Upper lobe of left lung (tissue), 6 donors: ENCODE data around the gene DENND10. TPM values are rescaled to one million over a fixed set of nuclear protein-coding genes. Genes with fewer than 3 reads are reported as not detected.

ENCODE experiments used
- ATAC-seq, 2 donors: fragments of 200-7000 bp; cut with Tn5 transposase; one replicate each; pipeline ENCODE4 v1.9.1; 2022; ENCODE audit warnings: mild to moderate bottlenecking in 2 of 2, moderate library complexity in 2 of 2; ENCODE audit not compliant: low FRiP score in 2 of 2
- DNase-seq, 2 donors: peaks; one replicate each; pipeline ENCODE4 v3.0.0-alpha.2; 2019 to 2020
- H3K27ac ChIP-seq, 4 donors: fragments of 200-600 bp; sonication (generic); one replicate each; pipeline ENCODE4 v1.5.1; 2016 to 2019
- H3K27me3 ChIP-seq, 4 donors: fragments of 200-600 bp; sonication (generic); one replicate each; pipeline ENCODE4 v1.5.1; 2017 to 2019
- H3K36me3 ChIP-seq, 4 donors: fragments of 200-600 bp; sonication (generic); one replicate each; pipeline ENCODE4 v1.5.1; 2016 to 2019
- H3K4me1 ChIP-seq, 4 donors: fragments of 200-600 bp; sonication (generic); one replicate each; pipeline ENCODE4 v1.5.1; 2018 to 2019
- H3K4me3 ChIP-seq, 4 donors: fragments of 200-600 bp; sonication (generic); one replicate each; pipeline ENCODE4 v1.5.1; 2017 to 2019; ENCODE audit warnings: mild to moderate bottlenecking in 2 of 4, moderate library complexity in 1 of 4
- H3K9me3 ChIP-seq, 4 donors: fragments of 200-600 bp; sonication (generic); one replicate each; pipeline ENCODE4 v1.5.1; 2018 to 2019
- EP300 ChIP-seq, 4 donors: sonication (generic); formaldehyde crosslinking; IDR thresholded peaks; one replicate each; pipeline ENCODE4 v1.5.1; 2017; ENCODE audit warnings: antibody characterized with exemption in 4 of 4, control low read depth in 2 of 4
- POLR2A ChIP-seq, 4 donors: fragments of 450-650 bp; IDR thresholded peaks; one replicate each; pipeline ENCODE4 v1.5.1; 2016 to 2017; ENCODE audit warnings: antibody characterized with exemption in 4 of 4, mild to moderate bottlenecking in 2 of 4
- POLR2AphosphoS5 ChIP-seq, 2 donors: sonication (generic); formaldehyde crosslinking; IDR thresholded peaks; one replicate each; pipeline ENCODE4 v1.5.1; 2017; ENCODE audit warnings: antibody characterized with exemption in 2 of 2
- WGBS, 2 donors: methylation state at CpG; one replicate each; pipeline ENCODE4 v1.1.5; 2017 to 2018; 5-methylcytosine and 5-hydroxymethylcytosine counted together
- total RNA-seq, 6 donors: library from RNA; depleted of rRNA in 4 of 6; stranded (reverse); fragments of >200 nt in 4 of 6; gene quantifications; one replicate each; pipeline versions ENCODE4 v1.1.0 to v1.2.1, GENCODE V29; 2016 to 2021
- TF ChIP-seq, protein P1 (sequence below), 6 experiments: fragments of 450-650 bp in 4 of 6; fragments of 200-600 bp in 2 of 6; sonication (generic) in 2 of 6; IDR thresholded peaks; one replicate each; pipeline ENCODE4 v1.5.1; 2016 to 2019; ENCODE audit warnings: antibody characterized with exemption in 6 of 6
- donor health status: DM: no; HTN: no; CAD: no; lungs with moderate emphysema.
- donor health status: DM: no; HTN: yes; CAD: no; lungs with severe emphysema.

DENND10 gene
- total RNA-seq, 6 donors from 2014 or later, result 17.8 to 53.5 (median 29.9) TPM

DNA sequence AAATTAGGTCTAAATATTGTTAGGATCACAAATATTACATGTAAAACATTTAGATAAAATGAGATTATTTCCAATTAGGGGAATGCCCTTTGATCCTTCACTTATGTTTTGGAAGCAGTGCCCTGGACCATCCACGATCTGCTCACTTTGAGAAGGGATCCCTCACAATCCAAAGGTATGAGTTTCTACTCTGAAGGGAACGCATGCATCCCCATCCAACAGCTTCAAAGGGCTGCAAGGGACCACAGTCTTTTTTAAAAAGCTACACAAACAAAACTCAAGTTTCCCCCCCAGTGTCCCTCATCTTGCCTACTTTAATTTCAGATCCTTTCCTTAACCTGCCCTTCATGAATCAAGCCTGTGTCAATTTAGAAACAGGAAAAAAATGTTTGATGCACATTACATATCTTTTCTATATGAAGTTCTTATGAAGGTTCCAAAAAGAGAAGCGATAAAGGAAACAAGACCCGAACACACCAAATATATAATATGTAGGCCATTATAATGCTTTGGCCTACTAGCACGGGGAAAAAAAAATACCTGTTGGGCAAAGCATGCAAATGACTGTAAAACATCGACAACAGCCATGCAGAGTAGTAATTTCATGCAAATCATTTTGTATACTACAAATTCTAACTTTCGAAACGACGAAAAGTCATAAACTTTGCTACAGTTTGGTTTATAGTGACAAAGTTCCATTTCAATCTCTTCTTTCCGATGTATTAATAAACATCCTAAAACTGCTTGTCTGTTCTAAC, 25.3 kb upstream of the DENND10 start:
- H3K36me3 ChIP-seq, result no peaks in the 10 kb centered on the region
- WGBS, 2 donors, result 30% methylated on average over 10 of the region's 10 CpGs
- no peak for ATAC-seq
- no peak for DNase-seq
- H3K27ac ChIP-seq, result peak overlapping the region in 1 of 4 donors; percentile 99
- peaks cover 33 to 60% (median 40%) of the 10 kb centered on the region in 4 donors for H3K4me1 ChIP-seq
- peak overlapping the region in 3 of 4 donors; percentile 81 to 98 (median 84) for H3K4me3 ChIP-seq
- TF ChIP-seq POLR2AphosphoS5 (IDR thresholded peaks at IDR 0.05) (no peak), EP300 (IDR thresholded peaks at IDR 0.05) (no peak), POLR2A (IDR thresholded peaks at IDR 0.05) (no peak)
- TF ChIP-seq, protein P1, sequence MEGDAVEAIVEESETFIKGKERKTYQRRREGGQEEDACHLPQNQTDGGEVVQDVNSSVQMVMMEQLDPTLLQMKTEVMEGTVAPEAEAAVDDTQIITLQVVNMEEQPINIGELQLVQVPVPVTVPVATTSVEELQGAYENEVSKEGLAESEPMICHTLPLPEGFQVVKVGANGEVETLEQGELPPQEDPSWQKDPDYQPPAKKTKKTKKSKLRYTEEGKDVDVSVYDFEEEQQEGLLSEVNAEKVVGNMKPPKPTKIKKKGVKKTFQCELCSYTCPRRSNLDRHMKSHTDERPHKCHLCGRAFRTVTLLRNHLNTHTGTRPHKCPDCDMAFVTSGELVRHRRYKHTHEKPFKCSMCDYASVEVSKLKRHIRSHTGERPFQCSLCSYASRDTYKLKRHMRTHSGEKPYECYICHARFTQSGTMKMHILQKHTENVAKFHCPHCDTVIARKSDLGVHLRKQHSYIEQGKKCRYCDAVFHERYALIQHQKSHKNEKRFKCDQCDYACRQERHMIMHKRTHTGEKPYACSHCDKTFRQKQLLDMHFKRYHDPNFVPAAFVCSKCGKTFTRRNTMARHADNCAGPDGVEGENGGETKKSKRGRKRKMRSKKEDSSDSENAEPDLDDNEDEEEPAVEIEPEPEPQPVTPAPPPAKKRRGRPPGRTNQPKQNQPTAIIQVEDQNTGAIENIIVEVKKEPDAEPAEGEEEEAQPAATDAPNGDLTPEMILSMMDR (IDR thresholded peaks at IDR 0.05), result no peak
- no peaks in the 10 kb centered on the region for H3K27me3 ChIP-seq
- H3K9me3 ChIP-seq, result no peaks in the 10 kb centered on the region

DNA sequence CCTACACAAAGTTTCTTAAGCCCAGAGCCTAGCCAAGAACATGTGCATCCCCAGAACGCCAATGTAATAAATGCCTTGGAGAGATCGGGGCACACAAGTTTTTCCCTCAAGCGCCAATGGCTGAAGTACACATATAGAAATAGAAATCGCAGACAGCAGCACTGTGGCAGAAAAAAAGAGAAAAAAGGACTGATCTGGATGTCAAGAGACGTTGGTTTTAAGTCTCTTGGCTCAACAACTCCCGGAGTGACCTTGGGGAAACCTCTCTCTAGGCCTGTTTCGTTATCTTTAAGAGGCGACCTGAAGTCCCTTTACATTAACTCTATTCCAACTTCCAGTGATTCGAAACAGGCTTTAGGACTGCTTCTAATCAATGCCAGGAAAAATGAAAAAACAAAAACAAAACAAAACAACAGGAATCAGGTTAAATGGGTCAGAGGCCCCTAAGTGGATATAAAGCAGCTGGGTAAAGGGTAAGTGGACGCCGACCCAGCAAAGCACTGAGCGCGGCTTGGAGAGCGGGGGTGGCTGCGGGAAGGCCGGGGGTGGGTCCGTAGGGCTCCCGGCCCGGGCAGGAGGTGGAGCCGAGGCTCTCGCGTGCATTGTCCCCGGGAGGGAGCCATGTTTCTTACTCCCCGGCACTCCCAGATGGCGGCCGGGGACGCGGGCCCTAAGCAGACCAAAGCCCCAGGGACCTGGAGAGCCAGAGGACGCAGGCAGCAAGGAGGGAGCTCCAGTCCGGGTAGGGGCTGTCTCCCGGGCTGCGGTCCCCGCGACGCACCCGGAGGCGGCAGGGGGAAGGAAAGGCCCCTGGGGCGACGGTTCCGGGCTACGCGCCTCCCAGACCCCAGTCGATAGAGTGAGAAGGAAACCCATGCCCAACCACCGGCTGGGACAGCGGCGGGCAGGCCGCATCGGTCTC, 24.1 kb upstream of the DENND10 start:
- Histone ChIP-seq H3K4me3 (peak overlapping the region; percentile 72 to 98 (median 82)), H3K9me3 (no peaks in the 10 kb centered on the region), H3K27ac (peak overlapping the region; percentile 96 to 99 (median 98)), H3K4me1 (peaks cover 33 to 50% (median 37%) of the 10 kb centered on the region in 4 donors), H3K27me3 (no peaks in the 10 kb centered on the region), H3K36me3 (no peaks in the 10 kb centered on the region)
- ATAC-seq (peak; percentile 95 to 96), DNase-seq (peak; percentile 80 to 93)
- WGBS, 2 donors, result 0 to 1% methylated on average over 24 to 36 of the region's 48 CpGs
- peak; percentile 50 to 52 for TF ChIP-seq POLR2AphosphoS5 (IDR thresholded peaks at IDR 0.05)
- no peak for TF ChIP-seq EP300 (IDR thresholded peaks at IDR 0.05)
- TF ChIP-seq, protein P1 (IDR thresholded peaks at IDR 0.05), result no peak
- TF ChIP-seq POLR2A (IDR thresholded peaks at IDR 0.05), result peak in 1 of 4 donors; percentile 26

DNA sequence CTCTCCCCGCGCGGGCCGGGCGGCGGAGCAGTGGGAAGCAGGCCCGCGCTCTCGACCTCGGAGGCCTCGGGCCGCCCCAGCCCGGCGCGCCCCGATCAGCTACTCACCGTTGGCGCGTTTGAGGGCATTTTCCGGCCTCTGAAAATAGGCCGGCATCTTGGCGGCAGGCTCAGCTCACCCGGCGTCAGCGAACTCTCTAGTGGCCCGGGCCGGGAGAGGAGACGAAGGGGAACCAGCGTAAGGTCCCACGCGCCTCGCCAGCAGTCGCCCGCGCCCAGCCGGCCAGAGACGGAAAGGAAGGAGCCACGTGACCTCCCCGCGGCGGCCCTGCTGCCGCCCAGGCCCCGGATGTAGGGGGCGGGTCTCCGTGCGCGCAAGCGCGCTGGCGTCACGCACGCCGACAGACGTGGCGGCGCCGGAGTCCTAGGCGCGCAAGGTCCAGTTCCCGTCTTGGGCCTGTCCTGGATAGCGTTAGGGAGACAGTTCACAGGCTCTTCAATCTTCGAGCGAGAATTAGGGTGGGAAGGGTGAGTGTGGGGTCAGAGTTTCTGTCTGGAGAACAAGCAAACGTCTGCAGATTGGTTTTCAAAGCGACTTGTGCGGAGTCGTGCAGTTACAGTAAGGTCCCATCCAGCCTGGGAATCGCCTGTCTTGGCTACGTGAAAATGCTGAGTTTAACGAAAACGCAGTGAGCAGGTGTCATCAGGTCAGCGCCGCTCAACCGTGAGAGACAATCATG, 23.2 kb upstream of the DENND10 start, which contains the start of gene EIF3A:
EIF3A (minus strand) TSS at position 297 of the 739 bp plus-strand sequence; CDS start at position 156, 141 bp downstream.
- Histone ChIP-seq H3K36me3 (no peaks in the 10 kb centered on the region), H3K9me3 (no peaks in the 10 kb centered on the region), H3K27ac (peak within 1 kb of the TSS; percentile 96 to 99 (median 98)), H3K4me3 (peak within 1 kb of the TSS; percentile 72 to 98 (median 82)), H3K27me3 (no peaks in the 10 kb centered on the region), H3K4me1 (peaks cover 31 to 45% (median 36%) of the 10 kb centered on the region in 4 donors)
- DNase-seq (peak; percentile 94 to 99), ATAC-seq (peak; percentile 95 to 98)
- 0 to 1% methylated on average over 13 to 36 of the region's 74 CpGs for WGBS, 2 donors
- peak; percentile 95 for TF ChIP-seq POLR2AphosphoS5 (IDR thresholded peaks at IDR 0.05)
- TF ChIP-seq, protein P1 (IDR thresholded peaks at IDR 0.05), result peak in 1 of 6 experiments; percentile 5
- peak in 3 of 4 donors; percentile 89 to 97 (median 93) for TF ChIP-seq POLR2A (IDR thresholded peaks at IDR 0.05)
- TF ChIP-seq EP300 (IDR thresholded peaks at IDR 0.05), result peak in 1 of 4 donors; percentile 46

DNA sequence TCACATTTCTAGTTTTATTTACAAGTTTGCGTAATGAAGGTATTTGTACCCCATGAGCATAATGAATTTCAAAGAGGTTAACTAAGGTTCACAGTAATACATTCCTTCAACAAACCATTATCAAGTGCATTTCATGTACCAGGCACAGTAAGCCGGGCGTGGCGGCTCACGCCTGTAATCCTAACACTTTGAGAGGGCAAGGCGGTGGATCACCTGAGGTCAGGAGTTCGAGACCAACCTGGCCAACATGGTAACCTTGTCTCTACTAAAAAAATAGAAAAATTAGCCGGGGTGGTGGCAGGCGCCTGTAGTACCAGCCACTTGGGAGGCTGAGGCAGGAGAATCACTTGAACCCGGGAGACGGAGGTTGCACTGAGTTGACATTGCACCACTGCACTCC, 19.0 kb upstream of the DENND10 start:
- no peaks in the 10 kb centered on the region for H3K36me3 ChIP-seq
- no peaks in the 10 kb centered on the region for H3K27me3 ChIP-seq
- H3K9me3 ChIP-seq, result no peaks in the 10 kb centered on the region
- H3K4me1 ChIP-seq, result peaks cover 0 to 8% (median 6%) of the 10 kb centered on the region in 4 donors
- ATAC-seq, result no peak
- H3K4me3 ChIP-seq, result no peak overlapping the region
- WGBS, 2 donors, result 91 to 94% methylated on average over 11 of the region's 11 CpGs
- TF ChIP-seq POLR2A (IDR thresholded peaks at IDR 0.05), result no peak
- no peak for TF ChIP-seq POLR2AphosphoS5 (IDR thresholded peaks at IDR 0.05)
- TF ChIP-seq, protein P1 (IDR thresholded peaks at IDR 0.05), result no peak
- no peak for TF ChIP-seq EP300 (IDR thresholded peaks at IDR 0.05)
- no peak for DNase-seq
- H3K27ac ChIP-seq, result no peak overlapping the region
